Naive thymus-derived CD4-positive, alpha-beta T cell (primary cell): ENCODE data around the gene CT47A1. TPM values are rescaled to one million over a fixed set of nuclear protein-coding genes. Genes with fewer than 3 reads are reported as not detected.
"Not testable (repeated sequence)": the region's sequence is repeated elsewhere in the genome, so short reads cannot be mapped to it uniquely, and the experiment has no call there.

Experiments used
- ATAC-seq: fragments of 150-1000 bp; cut with Tn5 transposase; 2 replicates; pipeline ENCODE4 v1.10.0; 2021; ENCODE audit warnings: mild to moderate bottlenecking, moderate library complexity
- CTCF ChIA-PET: fragments of 350-600 bp; sonication (Branson Sonifier 250); formaldehyde crosslinking; loops from one replicate; lab custom pipeline; 2021; ENCODE audit warnings: antibody characterized with exemption; lab: Charles Lee
- POLR2A ChIA-PET: fragments of 350-600 bp; sonication (Branson Sonifier 250); formaldehyde crosslinking; loops from one replicate; lab custom pipeline; 2021; ENCODE audit warnings: antibody characterized with exemption, inconsistent platforms; lab: Charles Lee
- DNase-seq, 9 donors: peaks; one replicate each; pipeline versions ENCODE4 v3.0.0 to v3.0.0-alpha.2; 2020 to 2022; ENCODE audit warnings: mixed read lengths in 1 of 9
- H3K27ac ChIP-seq: one replicate; pipeline ENCODE4 v1.7.0; 2013; ENCODE audit warnings: mild to moderate bottlenecking, low read depth, low read length, moderate library complexity
- H3K27me3 ChIP-seq, 2 donors: one replicate each; pipeline ENCODE4 v1.7.0; 2013; ENCODE audit warnings: low read length in 2 of 2, mild to moderate bottlenecking in 2 of 2, moderate library complexity in 2 of 2; ENCODE audit not compliant: control insufficient read depth in 2 of 2, insufficient read depth in 2 of 2
- H3K36me3 ChIP-seq, 3 experiments: 1 replicate in 2 of 3; 2 replicates in 1 of 3; pipeline ENCODE4 v1.7.0; 2013; ENCODE audit warnings: low read length in 3 of 3, mild to moderate bottlenecking in 3 of 3, moderate library complexity in 1 of 3; ENCODE audit not compliant: insufficient read depth in 3 of 3, control insufficient read depth in 2 of 3
- H3K4me1 ChIP-seq, 2 donors: one replicate each; pipeline ENCODE4 v1.7.0; 2013; ENCODE audit warnings: low read length in 2 of 2, mild to moderate bottlenecking in 2 of 2, moderate library complexity in 1 of 2; ENCODE audit not compliant: control insufficient read depth in 2 of 2, insufficient read depth in 2 of 2
- H3K4me3 ChIP-seq: 2 replicates; pipeline ENCODE4 v1.7.0; 2013; ENCODE audit warnings: mild to moderate bottlenecking, low read length
- H3K9me3 ChIP-seq, 3 experiments: 1 replicate in 2 of 3; 2 replicates in 1 of 3; pipeline ENCODE4 v1.7.0; 2013; ENCODE audit warnings: low read length in 3 of 3; ENCODE audit not compliant: control insufficient read depth in 2 of 3
- H3K27ac Mint-ChIP-seq, 9 donors: one replicate each; pipeline ENCODE4 v1.8.0; 2020 to 2022; ENCODE audit warnings: mixed read lengths in 9 of 9, mild to moderate bottlenecking in 8 of 9, moderate library complexity in 5 of 9, inconsistent platforms in 2 of 9
- H3K27me3 Mint-ChIP-seq, 5 donors: one replicate each; pipeline ENCODE4 v1.8.0; 2021 to 2022; ENCODE audit warnings: mixed read lengths in 5 of 5, mild to moderate bottlenecking in 1 of 5
- H3K36me3 Mint-ChIP-seq, 5 donors: one replicate each; pipeline ENCODE4 v1.8.0; 2020 to 2022; ENCODE audit warnings: mixed read lengths in 5 of 5, mild to moderate bottlenecking in 3 of 5, inconsistent platforms in 1 of 5
- H3K4me1 Mint-ChIP-seq, 7 donors: one replicate each; pipeline ENCODE4 v1.8.0; 2020 to 2022; ENCODE audit warnings: mixed read lengths in 7 of 7, mild to moderate bottlenecking in 3 of 7, inconsistent platforms in 1 of 7
- H3K4me3 Mint-ChIP-seq, 10 donors: one replicate each; pipeline ENCODE4 v1.8.0; 2020 to 2022; ENCODE audit warnings: mild to moderate bottlenecking in 10 of 10, mixed read lengths in 10 of 10, moderate library complexity in 6 of 10, inconsistent platforms in 2 of 10
- H3K9me3 Mint-ChIP-seq, 11 donors: one replicate each; pipeline ENCODE4 v1.8.0; 2020 to 2022; ENCODE audit warnings: mixed read lengths in 11 of 11, mild to moderate bottlenecking in 4 of 11, inconsistent platforms in 1 of 11, moderate library complexity in 1 of 11
- intact Hi-C, 2 donors: fragments of 100-400 bp; cut with micrococcal nuclease; formaldehyde crosslinking; loops; one replicate each; pipeline ENCODE4 v1.15.1; 2023
- polyA plus RNA-seq, 2 donors: library from polyadenylated mRNA; unstranded; fragments of 300-500 nt; fragmentation: Illumina TruSeq; gene quantifications; one replicate each; pipeline ENCODE4 v1.2.3, GENCODE V29; 2021
- total RNA-seq, 6 experiments: library from RNA in 5 of 6; stranded (reverse) in 5 of 6; gene quantifications; 1 replicate in 5 of 6; 2 replicates in 1 of 6; pipeline ENCODE4 v1.2.3 and lab custom pipeline; 2021 to 2026

Gene CT47A1
- total RNA-seq (not detected), polyA plus RNA-seq (not detected), total RNA-seq (lab: John Stamatoyannopoulos, UW) (not detected)

GRCh38 chrX:120985660-120986059 is at the start of gene CT47A1:
Gene CT47A1, minus strand, starts transcription at chrX:120985760. Its CDS starts 231 bp downstream, at chrX:120985529.
- H3K36me3 Mint-ChIP-seq, H3K27ac Mint-ChIP-seq, H3K4me3 ChIP-seq, intact Hi-C loops, H3K9me3 ChIP-seq, H3K36me3 ChIP-seq, ATAC-seq, POLR2A ChIA-PET, H3K27ac ChIP-seq, H3K27me3 Mint-ChIP-seq, H3K4me3 Mint-ChIP-seq, H3K4me1 Mint-ChIP-seq, H3K27me3 ChIP-seq, H3K9me3 Mint-ChIP-seq, H3K4me1 ChIP-seq, DNase-seq, CTCF ChIA-PET: not testable (repeated sequence)

- no peaks in the 10 kb centered on the region for H3K27me3 ChIP-seq
- DNase-seq (no peak), ATAC-seq (no peak)
- Mint-ChIP-seq H3K4me3 (no peak overlapping the region), H3K27me3 (peaks cover 0 to under 1% (median 0%) of the 10 kb centered on the region in 5 donors), H3K9me3 (no peaks in the 10 kb centered on the region), H3K36me3 (no peaks in the 10 kb centered on the region), H3K27ac (no peak overlapping the region), H3K4me1 (no peaks in the 10 kb centered on the region)
- no peaks in the 10 kb centered on the region for H3K9me3 ChIP-seq
- POLR2A ChIA-PET = no interaction called here
- H3K4me1 ChIP-seq = no peaks in the 10 kb centered on the region
- no peak overlapping the region for H3K4me3 ChIP-seq
- intact Hi-C loops = no loop called here
- no peaks in the 10 kb centered on the region for H3K36me3 ChIP-seq
- CTCF ChIA-PET = no interaction called here
- H3K27ac ChIP-seq = no peak overlapping the region
Observed at GRCh38 chrX:121032531-121032930, 47.0 kb upstream of the CT47A1 start.

- ATAC-seq = no peak
- DNase-seq = no peak
- Histone ChIP-seq H3K27me3 (no peaks in the 10 kb centered on the region), H3K4me1 (no peaks in the 10 kb centered on the region), H3K9me3 (no peaks in the 10 kb centered on the region), H3K36me3 (no peaks in the 10 kb centered on the region), H3K27ac (no peak overlapping the region), H3K4me3 (no peak overlapping the region)
- Mint-ChIP-seq H3K27ac (no peak overlapping the region), H3K4me1 (no peaks in the 10 kb centered on the region), H3K27me3 (no peaks in the 10 kb centered on the region), H3K9me3 (no peaks in the 10 kb centered on the region), H3K36me3 (no peaks in the 10 kb centered on the region), H3K4me3 (no peak overlapping the region)
- ChIA-PET CTCF (no interaction called here), POLR2A (no interaction called here)
- intact Hi-C loops = no loop called here
Observed at GRCh38 chrX:121030083-121030482, 44.5 kb upstream of the CT47A1 start.

GRCh38 chrX:121028419-121028818 is 42.9 kb upstream of the CT47A1 start:
- CTCF ChIA-PET = no interaction called here
- no peaks in the 10 kb centered on the region for H3K9me3 Mint-ChIP-seq
- POLR2A ChIA-PET = no interaction called here
- H3K27ac ChIP-seq = no peak overlapping the region
- H3K4me1 Mint-ChIP-seq = no peaks in the 10 kb centered on the region
- DNase-seq (no peak), ATAC-seq (no peak)
- no peak overlapping the region for H3K4me3 ChIP-seq
- no peaks in the 10 kb centered on the region for H3K27me3 ChIP-seq
- no peaks in the 10 kb centered on the region for H3K36me3 Mint-ChIP-seq
- H3K4me1 ChIP-seq = no peaks in the 10 kb centered on the region
- H3K4me3 Mint-ChIP-seq = no peak overlapping the region
- no peaks in the 10 kb centered on the region for H3K27me3 Mint-ChIP-seq
- no peaks in the 10 kb centered on the region for H3K9me3 ChIP-seq
- H3K36me3 ChIP-seq = no peaks in the 10 kb centered on the region
- intact Hi-C loops = no loop called here
- H3K27ac Mint-ChIP-seq = no peak overlapping the region

GRCh38 chrX:121014826-121015225 is 29.3 kb upstream of the CT47A1 start:
- no peaks in the 10 kb centered on the region for H3K36me3 Mint-ChIP-seq
- H3K4me1 Mint-ChIP-seq = no peaks in the 10 kb centered on the region

GRCh38 chrX:121013897-121014455 is 28.4 kb upstream of the CT47A1 start:
- no peak for ATAC-seq
- intact Hi-C loops = no loop called here
- no peak overlapping the region for H3K4me3 Mint-ChIP-seq
- Histone ChIP-seq H3K27me3 (no peaks in the 10 kb centered on the region), H3K4me3 (no peak overlapping the region), H3K4me1 (no peaks in the 10 kb centered on the region), H3K9me3 (no peaks in the 10 kb centered on the region), H3K27ac (no peak overlapping the region), H3K36me3 (no peaks in the 10 kb centered on the region)
- POLR2A ChIA-PET = no interaction called here
- no peak for DNase-seq
- CTCF ChIA-PET = no interaction called here
- H3K27ac Mint-ChIP-seq = no peak overlapping the region
- peaks cover 0 to 18% (median 5%) of the 10 kb centered on the region in 5 donors for H3K27me3 Mint-ChIP-seq
- no peaks in the 10 kb centered on the region for H3K4me1 Mint-ChIP-seq
- H3K36me3 Mint-ChIP-seq = no peaks in the 10 kb centered on the region
- H3K9me3 Mint-ChIP-seq = peaks cover 0 to 12% (median 2%) of the 10 kb centered on the region in 11 donors

More at GRCh38 chrX:121014826-121015225, 29.3 kb upstream of the CT47A1 start:
- Histone ChIP-seq H3K9me3 (no peaks in the 10 kb centered on the region), H3K27ac (no peak overlapping the region), H3K27me3 (no peaks in the 10 kb centered on the region), H3K4me1 (no peaks in the 10 kb centered on the region), H3K4me3 (no peak overlapping the region), H3K36me3 (no peaks in the 10 kb centered on the region)
- no peak for DNase-seq
- ChIA-PET CTCF (no interaction called here), POLR2A (no interaction called here)
- Mint-ChIP-seq H3K27ac (no peak overlapping the region), H3K9me3 (peaks cover 0 to 12% (median 2%) of the 10 kb centered on the region in 11 donors), H3K27me3 (peaks cover 0 to 18% (median 5%) of the 10 kb centered on the region in 5 donors), H3K4me3 (no peak overlapping the region)
- intact Hi-C loops = no loop called here
- no peak for ATAC-seq

- H3K36me3 ChIP-seq = no peaks in the 10 kb centered on the region
- no peak for DNase-seq
- Mint-ChIP-seq H3K36me3 (no peaks in the 10 kb centered on the region), H3K4me3 (no peak overlapping the region), H3K27me3 (peaks cover 0 to 18% (median 9%) of the 10 kb centered on the region in 5 donors), H3K9me3 (peaks cover 0 to 12% (median 4%) of the 10 kb centered on the region in 11 donors), H3K27ac (no peak overlapping the region), H3K4me1 (no peaks in the 10 kb centered on the region)
- intact Hi-C loops = no loop called here
- H3K4me1 ChIP-seq = no peaks in the 10 kb centered on the region
- H3K27me3 ChIP-seq = no peaks in the 10 kb centered on the region
- CTCF ChIA-PET = no interaction called here
- no peaks in the 10 kb centered on the region for H3K9me3 ChIP-seq
- POLR2A ChIA-PET = no interaction called here
- no peak overlapping the region for H3K27ac ChIP-seq
- no peak overlapping the region for H3K4me3 ChIP-seq
- ATAC-seq = no peak
Observed at GRCh38 chrX:121011254-121011653, 25.7 kb upstream of the CT47A1 start.
